ENCODE data around the gene FAM9C.
A peak's percentile ranks its signal among the peaks of the same experiment; 100 is the strongest.

The FAM9C gene

GRCh38 chrX:13055486-13055885, 11.1 kb upstream of the FAM9C start:
- Histone ChIP-seq H3K27me3 (ENCODE audit: low read depth, low read length) (no peaks in the 10 kb centered on the region), H3K27ac (ENCODE audit: low read length) (peak overlapping the region; percentile 21; the same call in 1 of the 2 replicates), H3K4me1 (ENCODE audit: low read length) (peaks cover 46% of the 10 kb centered on the region), H3K9ac (ENCODE audit: low read length) (no peak overlapping the region), H3K4me2 (ENCODE audit: low read length) (peak overlapping the region; percentile 24; the same call in 1 of the 2 replicates), H3K36me3 (replicated peaks; ENCODE audit: low read depth, low read length) (no peaks in the 10 kb centered on the region), H2AFZ (ENCODE audit: low read depth, low read length) (no peak overlapping the region), H3K79me2 (ENCODE audit: low read length) (no peaks in the 10 kb centered on the region), H4K20me1 (ENCODE audit: insufficient read depth, low read length) (no peaks in the 10 kb centered on the region), H3K4me3 (ENCODE audit: low read length) (no peak overlapping the region), H3K9me3 (ENCODE audit: insufficient read depth, low read length) (no peaks in the 10 kb centered on the region)
- TF ChIP-seq CTCF (IDR thresholded peaks at IDR 0.05; ENCODE audit: low read depth, low read length) = no peak

- H3K4me2 ChIP-seq (ENCODE audit: low read length) = no peak overlapping the region
- H3K9ac ChIP-seq (ENCODE audit: low read length) = no peak overlapping the region
- H3K4me3 ChIP-seq (ENCODE audit: low read length) = no peak overlapping the region
- no peaks in the 10 kb centered on the region for H3K36me3 ChIP-seq (replicated peaks; ENCODE audit: low read depth, low read length)
- no peaks in the 10 kb centered on the region for H3K9me3 ChIP-seq (ENCODE audit: insufficient read depth, low read length)
- H3K4me1 ChIP-seq (ENCODE audit: low read length) = peaks cover 40% of the 10 kb centered on the region
- no peak overlapping the region for H3K27ac ChIP-seq (ENCODE audit: low read length)
- H3K27me3 ChIP-seq (ENCODE audit: low read depth, low read length) = no peaks in the 10 kb centered on the region
- H4K20me1 ChIP-seq (ENCODE audit: insufficient read depth, low read length) = no peaks in the 10 kb centered on the region
- TF ChIP-seq EZH2phosphoT487 (IDR thresholded peaks at IDR 0.05; ENCODE audit: low read depth) = no peak
- no peak for TF ChIP-seq CTCF (IDR thresholded peaks at IDR 0.05; ENCODE audit: low read depth, low read length)
- no peak overlapping the region for H2AFZ ChIP-seq (ENCODE audit: low read depth, low read length)
- no peaks in the 10 kb centered on the region for H3K79me2 ChIP-seq (ENCODE audit: low read length)
These were observed 8.8 kb upstream of the FAM9C start for GRCh38 chrX:13053171-13053570.

- peaks cover 40% of the 10 kb centered on the region for H3K4me1 ChIP-seq (ENCODE audit: low read length)
- peak overlapping the region; percentile 41 for H3K4me2 ChIP-seq (ENCODE audit: low read length)
- H3K9me3 ChIP-seq (ENCODE audit: insufficient read depth, low read length) = no peaks in the 10 kb centered on the region
- no peaks in the 10 kb centered on the region for H3K27me3 ChIP-seq (ENCODE audit: low read depth, low read length)
- H3K36me3 ChIP-seq (replicated peaks; ENCODE audit: low read depth, low read length) = no peaks in the 10 kb centered on the region
- H3K27ac ChIP-seq (ENCODE audit: low read length) = peak overlapping the region; percentile 74
- H3K4me3 ChIP-seq (ENCODE audit: low read length) = no peak overlapping the region
- no peaks in the 10 kb centered on the region for H4K20me1 ChIP-seq (ENCODE audit: insufficient read depth, low read length)
- no peak for TF ChIP-seq CTCF (IDR thresholded peaks at IDR 0.05; ENCODE audit: low read depth, low read length)
- TF ChIP-seq EZH2phosphoT487 (IDR thresholded peaks at IDR 0.05; ENCODE audit: low read depth) = no peak
- no peak overlapping the region for H3K9ac ChIP-seq (ENCODE audit: low read length)
- H3K79me2 ChIP-seq (ENCODE audit: low read length) = no peaks in the 10 kb centered on the region
- H2AFZ ChIP-seq (ENCODE audit: low read depth, low read length) = 0 out of 2 replicates have a peak overlapping the region, but pooled peaks have one; percentile 3
These were observed 7.2 kb upstream of the FAM9C start for GRCh38 chrX:13051529-13052172.

- Histone ChIP-seq H4K20me1 (ENCODE audit: insufficient read depth, low read length) (no peaks in the 10 kb centered on the region), H3K36me3 (replicated peaks; ENCODE audit: low read depth, low read length) (no peaks in the 10 kb centered on the region), H3K4me2 (ENCODE audit: low read length) (peak overlapping the region; percentile 41), H2AFZ (ENCODE audit: low read depth, low read length) (no peak overlapping the region), H3K4me1 (ENCODE audit: low read length) (peaks cover 38% of the 10 kb centered on the region), H3K79me2 (ENCODE audit: low read length) (no peaks in the 10 kb centered on the region), H3K4me3 (ENCODE audit: low read length) (no peak overlapping the region), H3K27ac (ENCODE audit: low read length) (peak overlapping the region; percentile 74), H3K27me3 (ENCODE audit: low read depth, low read length) (no peaks in the 10 kb centered on the region), H3K9ac (ENCODE audit: low read length) (no peak overlapping the region), H3K9me3 (ENCODE audit: insufficient read depth, low read length) (no peaks in the 10 kb centered on the region)
- no peak for TF ChIP-seq EZH2phosphoT487 (IDR thresholded peaks at IDR 0.05; ENCODE audit: low read depth)
- no peak for TF ChIP-seq CTCF (IDR thresholded peaks at IDR 0.05; ENCODE audit: low read depth, low read length)
These were observed 6.7 kb upstream of the FAM9C start for GRCh38 chrX:13051167-13051528.

All from OCI-LY3 (cell line).